HEK293 (cell line): ENCODE results near the gene AP2A1.

Source experiments
- CTCF ChIA-PET: fragments of 350-600 bp; formaldehyde crosslinking; extraction: SDS; loops from one replicate; lab custom pipeline; 2021; ENCODE audit warnings: antibody characterized with exemption; lab: Yijun Ruan, JAX
- POLR2A ChIA-PET: fragments of 300-600 bp; formaldehyde crosslinking; extraction: SDS; loops from one replicate; lab custom pipeline; 2020; ENCODE audit warnings: antibody characterized with exemption, inconsistent platforms; lab: Yijun Ruan, JAX
- H3K27ac ChIP-seq: fragments of 200-500 bp; sonication (Bioruptor generic); 2 replicates; pipeline ENCODE4 v1.5.1; 2014; ENCODE audit warnings: low read depth, low read length, control low read depth, inconsistent platforms; ENCODE audit errors: extremely low read depth
- H3K36me3 ChIP-seq, 2 experiments: fragments of 200-500 bp in 1 of 2; sonication (Bioruptor generic) in 1 of 2; 1 replicate in 1 of 2; 2 replicates in 1 of 2; pipeline ENCODE4 v1.5.1; 2014 to 2017; ENCODE audit warnings: inconsistent platforms in 2 of 2, low read length in 2 of 2; ENCODE audit not compliant: control insufficient read depth in 2 of 2, insufficient read depth in 1 of 2
- H3K4me1 ChIP-seq: fragments of 200-500 bp; sonication (Bioruptor generic); 2 replicates; pipeline ENCODE4 v1.5.1; 2014; ENCODE audit warnings: mild to moderate bottlenecking, low read length, inconsistent platforms; ENCODE audit not compliant: control insufficient read depth, insufficient read depth
- H3K4me3 ChIP-seq: 2 replicates; pipeline ENCODE4 v1.5.1; 2011; ENCODE audit warnings: low read depth, mild to moderate bottlenecking, control low read depth, low read length, moderate library complexity
- H3K9me3 ChIP-seq: fragments of 200-500 bp; sonication (Bioruptor generic); 2 replicates; pipeline ENCODE4 v1.5.1; 2014; ENCODE audit warnings: low read depth, low read length, inconsistent platforms; ENCODE audit not compliant: control insufficient read depth, insufficient read depth
- BCL11B ChIP-seq: fragments of 450-650 bp; formaldehyde crosslinking; IDR thresholded peaks from 2 replicates; pipeline ENCODE4 v1.5.1; 2016; ENCODE audit warnings: low read depth, missing biosample characterization, missing genetic modification characterization
- HOXC10 ChIP-seq: sonication (generic); formaldehyde crosslinking; IDR thresholded peaks from 2 replicates; pipeline ENCODE4 v1.8.1; 2023; ENCODE audit warnings: mild to moderate bottlenecking, missing genetic modification reagents
- IKZF3 ChIP-seq: fragments of 450-650 bp; IDR thresholded peaks from 2 replicates; pipeline ENCODE4 v1.5.0; 2018; ENCODE audit warnings: missing biosample characterization, mild to moderate bottlenecking, missing genetic modification characterization, moderate library complexity
- KLF10 ChIP-seq: fragments of 450-650 bp; IDR thresholded peaks from 2 replicates; pipeline ENCODE4 v1.5.1; 2018; ENCODE audit warnings: missing biosample characterization, mild to moderate bottlenecking, missing genetic modification characterization
- OSR2 ChIP-seq: fragments of 450-650 bp; formaldehyde crosslinking; IDR thresholded peaks from 2 replicates; pipeline ENCODE4 v1.5.1; 2016; ENCODE audit warnings: missing biosample characterization, missing genetic modification characterization
- REST ChIP-seq: fragments of 450-650 bp; formaldehyde crosslinking; IDR thresholded peaks from 2 replicates; pipeline ENCODE4 v1.5.1; 2016; ENCODE audit warnings: missing biosample characterization, missing genetic modification characterization
- SP3 ChIP-seq: fragments of 450-650 bp; formaldehyde crosslinking; IDR thresholded peaks from 2 replicates; pipeline ENCODE4 v1.5.1; 2016; ENCODE audit warnings: missing biosample characterization, missing genetic modification characterization
- YY1 ChIP-seq: fragments of 450-650 bp; formaldehyde crosslinking; IDR thresholded peaks from 2 replicates; pipeline ENCODE4 v1.5.1; 2018; ENCODE audit warnings: missing biosample characterization, missing genetic modification characterization
- ZBTB44 ChIP-seq: fragments of 450-650 bp; IDR thresholded peaks from 2 replicates; pipeline ENCODE4 v1.5.1; 2018; ENCODE audit warnings: missing biosample characterization, mild to moderate bottlenecking, missing genetic modification characterization
- ZFHX2 ChIP-seq: fragments of 450-650 bp; formaldehyde crosslinking; conservative IDR thresholded peaks from 2 replicates; pipeline ENCODE4 v1.5.1; 2016; ENCODE audit warnings: missing biosample characterization, missing genetic modification characterization
- ZNF155 ChIP-seq: fragments of 450-650 bp; formaldehyde crosslinking; IDR thresholded peaks from 2 replicates; pipeline ENCODE4 v1.5.1; 2016; ENCODE audit warnings: missing biosample characterization, missing genetic modification characterization
- ZNF16 ChIP-seq: fragments of 450-650 bp; formaldehyde crosslinking; IDR thresholded peaks from 2 replicates; pipeline ENCODE4 v1.5.1; 2016; ENCODE audit warnings: low read depth, missing biosample characterization, missing genetic modification characterization
- ZNF169 ChIP-seq: fragments of 450-650 bp; formaldehyde crosslinking; IDR thresholded peaks from 2 replicates; pipeline ENCODE4 v1.5.1; 2016; ENCODE audit warnings: missing biosample characterization, missing genetic modification characterization
- ZNF221 ChIP-seq: fragments of 450-650 bp; formaldehyde crosslinking; IDR thresholded peaks from 2 replicates; pipeline ENCODE4 v1.5.1; 2017; ENCODE audit warnings: missing biosample characterization, missing genetic modification characterization, borderline replicate concordance
- ZNF239 ChIP-seq: fragments of 450-650 bp; formaldehyde crosslinking; IDR thresholded peaks from 2 replicates; pipeline ENCODE4 v1.5.1; 2016; ENCODE audit warnings: missing biosample characterization, missing genetic modification characterization
- ZNF426 ChIP-seq: fragments of 450-650 bp; formaldehyde crosslinking; IDR thresholded peaks from 2 replicates; pipeline ENCODE4 v1.5.1; 2017; ENCODE audit warnings: missing biosample characterization, missing genetic modification characterization, mild to moderate bottlenecking, inconsistent platforms, moderate library complexity
- ZNF48 ChIP-seq: fragments of 450-650 bp; formaldehyde crosslinking; IDR thresholded peaks from 2 replicates; pipeline ENCODE4 v1.5.1; 2016; ENCODE audit warnings: missing biosample characterization, missing genetic modification characterization
- ZNF510 ChIP-seq: fragments of 450-650 bp; formaldehyde crosslinking; IDR thresholded peaks from 2 replicates; pipeline ENCODE4 v1.5.1; 2018; ENCODE audit warnings: mild to moderate bottlenecking, missing genetic modification characterization, missing biosample characterization; ENCODE audit not compliant: insufficient replicate concordance
- ZNF530 ChIP-seq: fragments of 450-650 bp; formaldehyde crosslinking; IDR thresholded peaks from 2 replicates; pipeline ENCODE4 v1.5.1; 2016; ENCODE audit warnings: low read depth, missing biosample characterization, missing genetic modification characterization
- ZNF629 ChIP-seq: fragments of 450-650 bp; formaldehyde crosslinking; IDR thresholded peaks from 2 replicates; pipeline ENCODE4 v1.5.1; 2017; ENCODE audit warnings: missing biosample characterization, missing genetic modification characterization
- ZNF664 ChIP-seq: fragments of 450-650 bp; formaldehyde crosslinking; IDR thresholded peaks from 2 replicates; pipeline ENCODE4 v1.5.1; 2016; ENCODE audit warnings: missing biosample characterization, missing genetic modification characterization
- ZNF837 ChIP-seq: fragments of 450-650 bp; formaldehyde crosslinking; IDR thresholded peaks from 2 replicates; pipeline ENCODE4 v1.5.1; 2016; ENCODE audit warnings: missing biosample characterization, missing genetic modification characterization
- ZSCAN16 ChIP-seq: fragments of 450-650 bp; formaldehyde crosslinking; IDR thresholded peaks from 2 replicates; pipeline ENCODE4 v1.5.1; 2016; ENCODE audit warnings: missing biosample characterization, missing genetic modification characterization
- ZSCAN4 ChIP-seq: fragments of 450-650 bp; formaldehyde crosslinking; IDR thresholded peaks from 2 replicates; pipeline ENCODE4 v1.5.1; 2017; ENCODE audit warnings: missing biosample characterization, missing genetic modification characterization
- TF ChIP-seq, protein P1 (sequence below): fragments of 450-650 bp; formaldehyde crosslinking; IDR thresholded peaks from 2 replicates; pipeline ENCODE4 v1.5.0; 2017; ENCODE audit warnings: missing biosample characterization, missing genetic modification characterization, borderline replicate concordance
- TF ChIP-seq, protein P2 (sequence below): sonication (generic); formaldehyde crosslinking; IDR thresholded peaks from 2 replicates; pipeline ENCODE4 v1.8.1; 2022; ENCODE audit warnings: mild to moderate bottlenecking, moderate library complexity, missing genetic modification reagents

Gene AP2A1

GRCh38 chr19:49770529-49770928 lies 3.7 kb downstream of the AP2A1 start:
- ChIA-PET POLR2A (interaction anchor here (0.6 kb wide), 1 partner anchor 33 kb away, joined by 7 read pairs; no protein-coding TSS in a partner anchor), CTCF (interaction anchor here (0.6 to 1.2 kb wide), 3 partner anchors 34 to 1669 kb away, joined by 3 read pairs; no protein-coding TSS in a partner anchor)
- Histone ChIP-seq H3K27ac (no peak overlapping the region), H3K36me3 (peaks cover 4 to 7% of the 10 kb centered on the region in 2 experiments; a peak in 2 of 3 replicates), H3K4me1 (peaks cover 18% of the 10 kb centered on the region), H3K4me3 (no peak overlapping the region), H3K9me3 (no peaks in the 10 kb centered on the region)
- TF ChIP-seq SP3 (tag by site-specific recombination): no peak
- TF ChIP-seq, protein P1, sequence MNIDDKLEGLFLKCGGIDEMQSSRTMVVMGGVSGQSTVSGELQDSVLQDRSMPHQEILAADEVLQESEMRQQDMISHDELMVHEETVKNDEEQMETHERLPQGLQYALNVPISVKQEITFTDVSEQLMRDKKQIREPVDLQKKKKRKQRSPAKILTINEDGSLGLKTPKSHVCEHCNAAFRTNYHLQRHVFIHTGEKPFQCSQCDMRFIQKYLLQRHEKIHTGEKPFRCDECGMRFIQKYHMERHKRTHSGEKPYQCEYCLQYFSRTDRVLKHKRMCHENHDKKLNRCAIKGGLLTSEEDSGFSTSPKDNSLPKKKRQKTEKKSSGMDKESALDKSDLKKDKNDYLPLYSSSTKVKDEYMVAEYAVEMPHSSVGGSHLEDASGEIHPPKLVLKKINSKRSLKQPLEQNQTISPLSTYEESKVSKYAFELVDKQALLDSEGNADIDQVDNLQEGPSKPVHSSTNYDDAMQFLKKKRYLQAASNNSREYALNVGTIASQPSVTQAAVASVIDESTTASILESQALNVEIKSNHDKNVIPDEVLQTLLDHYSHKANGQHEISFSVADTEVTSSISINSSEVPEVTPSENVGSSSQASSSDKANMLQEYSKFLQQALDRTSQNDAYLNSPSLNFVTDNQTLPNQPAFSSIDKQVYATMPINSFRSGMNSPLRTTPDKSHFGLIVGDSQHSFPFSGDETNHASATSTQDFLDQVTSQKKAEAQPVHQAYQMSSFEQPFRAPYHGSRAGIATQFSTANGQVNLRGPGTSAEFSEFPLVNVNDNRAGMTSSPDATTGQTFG (tag by site-specific recombination): no peak
- no peak for TF ChIP-seq ZBTB44
- no peak for TF ChIP-seq ZNF837 (tag by site-specific recombination)
- no peak for TF ChIP-seq ZNF510
- TF ChIP-seq YY1: no peak
- no peak for TF ChIP-seq KLF10 (tag by site-specific recombination)
- no peak for TF ChIP-seq ZNF16 (tag by site-specific recombination)
- no peak for TF ChIP-seq ZNF664 (tag by site-specific recombination)
- TF ChIP-seq, protein P2, sequence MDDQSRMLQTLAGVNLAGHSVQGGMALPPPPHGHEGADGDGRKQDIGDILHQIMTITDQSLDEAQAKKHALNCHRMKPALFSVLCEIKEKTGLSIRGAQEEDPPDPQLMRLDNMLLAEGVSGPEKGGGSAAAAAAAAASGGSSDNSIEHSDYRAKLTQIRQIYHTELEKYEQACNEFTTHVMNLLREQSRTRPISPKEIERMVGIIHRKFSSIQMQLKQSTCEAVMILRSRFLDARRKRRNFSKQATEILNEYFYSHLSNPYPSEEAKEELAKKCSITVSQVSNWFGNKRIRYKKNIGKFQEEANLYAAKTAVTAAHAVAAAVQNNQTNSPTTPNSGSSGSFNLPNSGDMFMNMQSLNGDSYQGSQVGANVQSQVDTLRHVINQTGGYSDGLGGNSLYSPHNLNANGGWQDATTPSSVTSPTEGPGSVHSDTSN (CRISPR knock-in tag): no peak
- TF ChIP-seq BCL11B (tag by site-specific recombination): no peak
- no peak for TF ChIP-seq ZNF155 (tag by site-specific recombination)
- no peak for TF ChIP-seq ZFHX2 (tag by site-specific recombination)
- no peak for TF ChIP-seq ZNF426 (tag by site-specific recombination)
- no peak for TF ChIP-seq ZNF629 (tag by site-specific recombination)
- no peak for TF ChIP-seq OSR2 (tag by site-specific recombination)
- TF ChIP-seq IKZF3: no peak
- no peak for TF ChIP-seq ZNF530 (tag by site-specific recombination)

DNA sequence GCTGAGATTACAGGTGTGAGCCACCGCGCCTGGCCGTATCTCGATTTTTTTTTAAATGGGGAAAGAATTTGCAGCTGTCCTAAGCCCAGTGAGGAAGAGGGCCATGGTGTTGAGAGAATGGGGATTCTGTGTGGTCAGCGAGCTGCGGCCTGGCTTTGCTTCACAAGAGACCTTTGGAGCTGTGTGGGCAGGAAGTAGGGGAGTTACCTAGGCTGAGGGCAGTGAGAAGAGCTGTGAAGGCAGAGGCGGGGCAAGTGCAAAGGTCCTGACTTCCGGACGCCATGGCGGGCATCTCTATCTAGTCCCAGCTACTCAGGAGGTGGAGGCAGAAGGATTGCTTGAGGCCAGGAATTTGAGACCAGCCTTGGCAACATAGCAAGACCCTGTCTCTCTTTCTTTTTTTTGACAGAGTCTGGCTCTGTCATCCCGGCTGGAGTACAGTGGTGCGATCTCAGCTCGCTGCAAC lies 4.9 kb downstream of the AP2A1 start:
- H3K9me3 ChIP-seq: no peaks in the 10 kb centered on the region
- ChIA-PET CTCF (interaction anchor here (1.1 to 1.5 kb wide), 2 partner anchors 9 to 91 kb away, joined by 3 to 5 read pairs; no protein-coding TSS in a partner anchor), POLR2A (interaction anchor here (1.0 kb wide), 1 partner anchor 42 kb away, joined by 6 read pairs; the partner anchor contains the start of gene FUZ)
- H3K36me3 ChIP-seq: peaks cover 5 to 11% of the 10 kb centered on the region in 2 experiments; a peak in 2 of 3 replicates
- peaks cover 12% of the 10 kb centered on the region for H3K4me1 ChIP-seq
- H3K27ac ChIP-seq: 0 out of 2 replicates have a peak overlapping the region, but pooled peaks have one; percentile 24
- H3K4me3 ChIP-seq: no peak overlapping the region
- no peak for TF ChIP-seq ZNF221 (tag by site-specific recombination)
- no peak for TF ChIP-seq YY1
- no peak for TF ChIP-seq HOXC10 (CRISPR knock-in tag)
- no peak for TF ChIP-seq ZSCAN16
- no peak for TF ChIP-seq ZNF239
- TF ChIP-seq ZNF16 (tag by site-specific recombination): no peak
- TF ChIP-seq ZNF48 (tag by site-specific recombination): no peak
- no peak for TF ChIP-seq ZNF510
- no peak for TF ChIP-seq REST
- no peak for TF ChIP-seq ZSCAN4
- TF ChIP-seq ZNF169: no peak
